ENCODE data around the gene POLR1E. TPM values are rescaled to one million over a fixed set of nuclear protein-coding genes. Genes with fewer than 3 reads are reported as not detected.
"Not testable (repeated sequence)": the region's sequence is repeated elsewhere in the genome, so short reads cannot be mapped to it uniquely, and the experiment has no call there.

Gene POLR1E
- total and polyA plus RNA-seq, 10 of the 15 experiments (the other 5 are each of a cell fraction or from before 2014, with no cell fraction given) = 13.7 to 71.3 (median 50.4) TPM

GRCh38 chr9:37510053-37510452 is 24.3 kb downstream of the POLR1E start:
- SMC1A ChIA-PET (ENCODE audit: uncharacterized antibody, unreplicated experiment); POLR2A ChIA-PET; H2AFZ ChIP-seq (ENCODE audit: control insufficient read depth, low read depth, low read length); H3K4me3 ChIP-seq; in situ Hi-C loops (cut with MboI); H3K36me3 ChIP-seq (ENCODE audit: control insufficient read depth in 2 of 2, insufficient read depth in 2 of 2, low read length in 1 of 2); H3K27me3 ChIP-seq (replicated peaks in 1 of 2; ENCODE audit: control insufficient read depth in 2 of 2, insufficient read depth in 2 of 2, low read length in 1 of 2); H3K79me2 ChIP-seq (ENCODE audit: control insufficient read depth, insufficient read depth, low read length); H3K9me3 ChIP-seq (replicated peaks; ENCODE audit: control insufficient read depth, insufficient read depth, low read length); H3K4me2 ChIP-seq (ENCODE audit: control insufficient read depth, insufficient read depth); H4K20me1 ChIP-seq (ENCODE audit: control insufficient read depth, insufficient read depth); FAIRE-seq; DNase-seq (ENCODE audit: low read depth, low spot score); H3K27ac ChIP-seq (ENCODE audit: control insufficient read depth, insufficient read depth); H3K9ac ChIP-seq (ENCODE audit: control insufficient read depth, insufficient read depth, low read length); H3K4me1 ChIP-seq (ENCODE audit: control insufficient read depth, insufficient read depth, low read length); BruUV-seq (replicated peaks); ATAC-seq: not testable (repeated sequence)
- WGBS (ENCODE audit: insufficient coverage, insufficient replicate concordance, low lambda C conversion rate, missing lambda C conversion rate) = 91% methylated on average over 5 of the region's 5 CpGs
- CTCF ChIA-PET = interaction anchor here (2.0 kb wide), 1 partner anchor 20 kb away, joined by 5 read pairs; no protein-coding TSS in a partner anchor
- RAD21 ChIA-PET (ENCODE audit: unreplicated experiment) = interaction anchor here (1.0 kb wide), 1 partner anchor 94 kb away, joined by 3 read pairs; no protein-coding TSS in a partner anchor
- intact Hi-C loops (cut with micrococcal nuclease; ENCODE audit: unreplicated experiment) = loop anchor here (2.0 kb wide), 1 partner anchor 21 kb away; no protein-coding TSS in a partner anchor

GRCh38 chr9:37511016-37512010 is 25.6 kb downstream of the POLR1E start:
- TF ChIP-seq CREM (IDR thresholded peaks at IDR 0.05; ENCODE audit: low read depth) (no peak), CTCF (IDR thresholded peaks at IDR 0.05 in 2 of 3, conservative IDR thresholded peaks at IDR 0.05 in 1 of 3; ENCODE audit: control insufficient read depth in 2 of 3, extremely low read depth in 1 of 3, insufficient read depth in 1 of 3, low read depth in 3 of 3, low read length in 3 of 3) (peak; percentile 26 to 44 (median 35); a peak in 4 of 6 replicates), RAD21 (IDR thresholded peaks at IDR 0.05; ENCODE audit: insufficient read depth, low read depth, low read length) (0 out of 2 replicates have a peak, but pooled peaks have one; percentile 27), ELK1 (IDR thresholded peaks at IDR 0.05; ENCODE audit: low read depth, low read length) (no peak), POLR2A (IDR thresholded peaks at IDR 0.05; ENCODE audit: low read depth, low read length) (peak; percentile 58; the same call in 1 of the 2 replicates)
- Histone ChIP-seq H3K4me2 (ENCODE audit: control insufficient read depth, insufficient read depth) (no peak overlapping the region), H3K36me3 (ENCODE audit: control insufficient read depth in 2 of 2, insufficient read depth in 2 of 2, low read length in 1 of 2) (peaks cover 9% of the 10 kb centered on the region in 2 experiments; a peak in 3 of 4 replicates), H3K9me3 (replicated peaks; ENCODE audit: control insufficient read depth, insufficient read depth, low read length) (no peaks in the 10 kb centered on the region), H3K4me3 (no peak overlapping the region), H3K4me1 (ENCODE audit: control insufficient read depth, insufficient read depth, low read length) (no peaks in the 10 kb centered on the region), H3K9ac (ENCODE audit: control insufficient read depth, insufficient read depth, low read length) (no peak overlapping the region), H2AFZ (ENCODE audit: control insufficient read depth, low read depth, low read length) (no peak overlapping the region), H4K20me1 (ENCODE audit: control insufficient read depth, insufficient read depth) (no peaks in the 10 kb centered on the region), H3K79me2 (ENCODE audit: control insufficient read depth, insufficient read depth, low read length) (no peaks in the 10 kb centered on the region), H3K27ac (ENCODE audit: control insufficient read depth, insufficient read depth) (no peak overlapping the region), H3K27me3 (replicated peaks in 1 of 2; ENCODE audit: control insufficient read depth in 2 of 2, insufficient read depth in 2 of 2, low read length in 1 of 2) (no peaks in the 10 kb centered on the region)
- 81% methylated on average over 15 of the region's 15 CpGs for WGBS (ENCODE audit: insufficient coverage, insufficient replicate concordance, low lambda C conversion rate, missing lambda C conversion rate)
- ChIA-PET SMC1A (ENCODE audit: uncharacterized antibody, unreplicated experiment) (interaction anchor here (1.1 kb wide), 1 partner anchor 96 kb away, joined by 4 read pairs; no protein-coding TSS in a partner anchor), POLR2A (interaction anchor here (1.8 kb wide), 1 partner anchor 25 kb away, joined by 6 read pairs; the partner anchor contains the start of gene POLR1E), RAD21 (ENCODE audit: unreplicated experiment) (interaction anchor here (1.0 kb wide), 1 partner anchor 95 kb away, joined by 3 read pairs; no protein-coding TSS in a partner anchor), CTCF (interaction anchor here (0.5 to 1.0 kb wide), 5 partner anchors 11 to 99 kb away, joined by 3 read pairs; no protein-coding TSS in a partner anchor)
- ATAC-seq = peak; percentile 90
- no peak for DNase-seq (ENCODE audit: low read depth, low spot score)
- in situ Hi-C loops (cut with MboI) = no loop called here
- FAIRE-seq = no peak
- intact Hi-C loops (cut with micrococcal nuclease; ENCODE audit: unreplicated experiment) = loop anchor here (2.0 kb wide), 1 partner anchor 19 kb away; no protein-coding TSS in a partner anchor
- BruUV-seq (replicated peaks) = no TSS peak

All from GM12878 (cell line).